Hematopoietic multipotent progenitor cell treated with erythropoietin and hydrocortisone succinate and interleukin-3 and kit ligand, for 17 days (in vitro differentiated cells): ENCODE measurements around the gene HSF4.

Experiments used
- DNase-seq: peaks from one replicate; pipeline ENCODE4 v3.0.0-alpha.2; 2015; ENCODE audit warnings: low spot score

Gene HSF4

DNA sequence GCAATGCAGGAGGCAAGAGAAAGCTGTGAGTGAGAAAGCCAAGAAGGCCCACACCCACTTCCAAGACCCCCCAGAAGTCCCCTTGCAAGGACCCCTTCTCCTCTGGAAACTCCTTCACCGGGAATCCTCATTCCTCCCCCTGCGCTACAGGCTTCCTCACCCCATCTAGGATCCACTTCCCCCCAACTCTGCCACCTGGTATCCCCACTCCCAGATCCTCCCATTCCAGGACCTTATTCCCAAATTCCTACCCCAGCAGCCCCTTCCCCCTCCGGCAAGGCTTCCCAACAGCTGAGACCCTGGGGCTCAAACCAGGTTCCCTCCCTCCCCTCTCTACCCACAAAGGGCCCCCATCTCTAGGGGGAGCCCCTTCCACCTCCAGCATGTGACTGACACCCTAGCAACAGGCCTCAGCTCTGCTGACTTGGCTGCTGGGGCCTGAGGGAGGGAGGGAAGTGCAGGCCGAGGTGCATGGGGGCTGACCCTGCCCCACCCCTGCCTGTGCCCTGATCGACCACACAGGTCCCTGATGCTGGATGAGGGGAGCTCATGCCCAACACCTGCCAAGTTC is 2.1 kb downstream of the HSF4 start:
- DNase-seq = no peak

DNA sequence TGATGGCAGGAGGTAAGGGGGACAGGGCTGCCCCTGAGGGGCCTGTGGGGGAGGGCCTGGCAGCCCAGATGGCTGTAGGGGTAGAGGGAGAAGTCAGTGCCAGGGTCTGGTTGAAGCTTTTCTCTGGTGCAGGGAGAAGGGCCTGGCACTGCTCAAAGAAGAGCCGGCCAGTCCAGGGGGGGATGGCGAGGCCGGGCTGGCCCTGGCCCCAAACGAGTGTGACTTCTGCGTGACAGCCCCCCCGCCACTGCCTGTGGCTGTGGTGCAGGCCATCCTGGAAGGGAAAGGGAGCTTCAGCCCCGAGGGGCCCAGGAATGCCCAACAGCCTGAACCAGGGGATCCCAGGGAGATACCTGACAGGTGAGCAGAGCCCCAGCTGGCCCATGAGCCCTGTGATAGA is 3.0 kb downstream of the HSF4 start:
- DNase-seq = no peak

DNA sequence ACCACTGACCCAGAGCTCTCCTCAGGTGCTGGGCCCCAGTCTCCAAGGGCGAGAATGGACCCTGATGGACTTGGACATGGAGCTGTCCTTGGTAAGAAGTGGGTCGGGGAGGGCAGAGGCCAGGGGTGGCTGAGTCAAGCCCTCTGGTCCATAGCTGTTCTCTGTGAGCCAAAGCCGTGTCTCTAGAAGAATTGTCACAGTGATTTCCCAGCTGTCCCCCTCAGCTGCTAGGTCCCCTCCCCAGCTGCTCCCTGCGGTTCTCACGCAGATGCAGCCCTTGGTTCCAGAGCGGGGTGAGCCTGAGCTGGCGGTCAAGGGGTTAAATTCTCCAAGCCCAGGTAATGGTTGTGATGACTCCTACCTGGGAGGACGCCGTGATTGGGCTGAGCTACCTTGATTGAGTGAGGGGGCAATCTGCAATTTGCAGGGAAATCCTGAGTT is 4.5 kb downstream of the HSF4 start:
- DNase-seq = no peak

DNA sequence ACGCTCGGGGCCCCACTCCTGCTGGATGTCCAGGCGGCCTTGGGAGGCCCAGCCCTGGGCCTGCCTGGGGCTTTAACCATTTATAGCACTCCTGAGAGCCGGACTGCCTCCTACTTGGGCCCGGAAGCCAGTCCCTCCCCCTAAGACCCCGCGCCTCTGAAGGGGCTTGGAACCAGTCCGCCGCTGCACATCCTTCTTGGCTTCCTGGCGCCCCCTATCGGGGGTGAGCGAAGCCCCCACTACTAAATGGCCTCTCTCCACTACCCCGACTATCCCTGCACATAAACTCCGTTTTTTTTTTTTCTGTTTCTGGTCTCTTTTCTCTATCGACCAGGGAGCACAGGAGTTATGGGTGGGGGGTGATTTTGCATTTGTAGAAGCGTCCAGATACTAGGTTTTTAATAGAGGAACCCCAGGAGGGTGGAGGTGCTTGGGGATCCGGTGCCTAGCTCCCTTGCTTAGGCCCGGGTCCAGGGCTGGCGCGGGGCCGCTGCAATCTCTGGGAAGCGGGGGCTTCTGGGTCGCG is 5.2 kb downstream of the HSF4 start:
- peak; percentile 43 for DNase-seq

DNA sequence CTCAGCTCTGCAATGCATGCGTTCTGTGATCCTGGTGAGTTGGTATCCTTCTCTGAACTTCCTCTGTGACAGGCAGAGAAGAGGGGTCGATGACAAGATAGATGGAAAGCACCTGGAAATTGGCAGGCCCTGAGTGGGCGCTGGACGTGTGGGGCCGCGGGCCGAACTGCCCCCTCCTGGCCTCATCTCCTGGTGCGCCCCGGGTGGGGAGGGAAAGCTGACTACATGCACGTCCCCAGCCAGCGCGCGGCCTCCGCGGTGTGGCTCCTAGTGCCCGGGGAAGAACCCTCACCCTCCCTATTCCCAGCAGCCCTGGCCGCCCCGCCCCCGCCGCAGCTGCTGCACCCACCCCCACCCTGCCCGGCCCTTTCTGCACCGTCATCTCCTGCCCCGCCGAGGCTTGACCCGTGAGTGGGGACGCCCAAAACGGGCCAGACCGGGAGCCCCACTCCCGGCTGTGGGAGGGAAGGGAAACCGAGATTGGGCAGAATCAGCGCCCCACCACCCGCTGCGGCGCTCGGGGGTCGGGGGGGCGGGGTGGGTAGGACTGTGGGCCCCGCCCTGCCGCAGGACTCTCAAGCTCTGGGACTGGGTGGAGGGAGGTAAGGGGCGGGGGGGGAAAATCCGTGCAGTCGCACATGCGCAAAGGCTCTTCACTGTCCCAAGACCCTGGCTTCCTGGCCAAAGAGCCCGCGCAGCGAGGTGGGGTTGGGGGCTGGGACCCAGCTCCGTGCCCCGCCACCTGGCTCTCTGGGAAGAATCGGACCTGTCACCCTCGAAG is 5.8 kb downstream of the HSF4 start, which contains the start of gene NOL3:
NOL3 (plus strand) TSS at position 371 of the 781 bp plus-strand sequence.
- DNase-seq = peak; percentile 55

DNA sequence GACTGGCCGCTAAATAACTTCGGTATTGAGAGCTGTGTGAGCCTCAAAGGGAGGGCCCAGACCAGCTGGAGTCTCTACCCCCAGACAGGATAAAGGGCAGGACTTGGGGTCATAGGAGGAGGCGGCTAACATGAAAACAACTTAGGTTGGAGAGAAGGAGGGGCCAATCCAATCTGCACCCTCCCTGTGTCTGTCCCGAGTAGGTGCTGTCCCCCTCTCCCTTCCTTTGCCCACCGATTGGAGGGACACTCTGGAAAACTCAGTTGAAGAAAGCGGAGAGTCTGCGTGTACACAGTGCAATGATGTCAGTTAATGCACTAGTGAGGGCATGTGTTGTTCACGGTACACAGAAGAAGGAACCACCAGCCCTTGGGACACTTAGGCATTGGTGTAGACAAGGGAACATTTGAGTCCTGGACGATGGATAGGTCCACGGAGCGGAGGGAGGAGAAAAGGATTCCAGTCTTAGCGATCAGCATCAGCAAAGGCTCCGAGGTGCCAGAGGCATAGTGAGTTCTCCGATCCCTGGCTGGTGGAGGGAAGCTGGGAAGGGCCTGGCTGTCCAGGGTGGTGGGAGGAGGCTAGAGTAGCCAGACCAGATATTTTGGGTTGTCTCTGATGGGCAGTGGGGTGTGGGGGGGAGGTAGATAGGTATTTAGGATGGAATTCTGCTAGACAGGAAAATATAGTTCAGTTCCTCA is 6.6 kb downstream of the HSF4 start:
- DNase-seq = no peak

DNA sequence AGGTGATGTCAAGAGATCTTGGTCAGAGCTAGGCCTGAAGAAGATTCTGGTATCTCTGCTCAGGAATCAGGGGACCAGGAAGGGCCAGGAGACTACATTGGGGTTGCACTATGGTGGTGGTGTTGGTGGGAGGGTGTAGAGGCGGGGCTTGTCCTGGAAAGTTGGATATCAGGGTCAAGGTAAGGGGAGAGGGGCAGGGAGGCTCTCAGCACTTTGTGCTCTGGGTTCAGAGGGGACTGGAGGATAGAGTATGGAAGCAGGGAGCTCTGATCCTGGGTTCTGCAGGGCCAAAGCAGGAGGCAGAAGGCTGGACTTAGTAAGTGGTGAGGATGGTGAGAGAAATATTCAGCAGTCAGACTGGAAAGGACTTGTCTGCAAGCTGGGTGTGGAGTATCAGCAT is 8.8 kb downstream of the HSF4 start:
- no peak for DNase-seq

DNA sequence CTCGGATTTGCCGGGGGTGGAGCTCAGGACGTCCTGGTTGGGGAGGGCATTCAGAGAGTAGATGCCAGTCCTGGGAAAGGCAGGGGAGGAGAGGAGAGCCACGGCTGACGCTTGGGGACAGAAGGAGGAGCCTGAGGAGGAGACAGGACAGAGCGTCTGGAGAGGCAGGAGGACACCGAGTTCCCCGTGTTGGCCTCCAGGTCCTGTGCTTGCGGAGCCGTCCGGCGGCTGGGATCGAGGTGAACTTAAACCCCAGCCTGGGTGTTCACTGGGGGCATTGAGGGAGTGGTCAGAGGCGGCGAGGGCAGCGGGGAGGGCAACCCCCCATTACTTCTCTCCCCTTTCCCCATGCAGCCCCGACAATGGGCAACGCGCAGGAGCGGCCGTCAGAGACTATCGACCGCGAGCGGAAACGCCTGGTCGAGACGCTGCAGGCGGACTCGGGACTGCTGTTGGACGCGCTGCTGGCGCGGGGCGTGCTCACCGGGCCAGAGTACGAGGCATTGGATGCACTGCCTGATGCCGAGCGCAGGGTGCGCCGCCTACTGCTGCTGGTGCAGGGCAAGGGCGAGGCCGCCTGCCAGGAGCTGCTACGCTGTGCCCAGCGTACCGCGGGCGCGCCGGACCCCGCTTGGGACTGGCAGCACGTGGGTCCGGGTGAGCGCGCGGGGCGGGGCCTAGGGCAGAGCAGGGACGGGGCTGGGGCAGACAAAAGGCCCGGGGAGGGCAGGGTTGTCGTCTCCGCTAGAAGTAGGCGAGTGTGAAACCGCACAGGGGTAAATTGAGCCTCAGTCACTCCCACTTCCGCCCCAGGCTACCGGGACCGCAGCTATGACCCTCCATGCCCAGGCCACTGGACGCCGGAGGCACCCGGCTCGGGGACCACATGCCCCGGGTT is 9.5 kb downstream of the HSF4 start:
- peak; percentile 55 for DNase-seq

DNA sequence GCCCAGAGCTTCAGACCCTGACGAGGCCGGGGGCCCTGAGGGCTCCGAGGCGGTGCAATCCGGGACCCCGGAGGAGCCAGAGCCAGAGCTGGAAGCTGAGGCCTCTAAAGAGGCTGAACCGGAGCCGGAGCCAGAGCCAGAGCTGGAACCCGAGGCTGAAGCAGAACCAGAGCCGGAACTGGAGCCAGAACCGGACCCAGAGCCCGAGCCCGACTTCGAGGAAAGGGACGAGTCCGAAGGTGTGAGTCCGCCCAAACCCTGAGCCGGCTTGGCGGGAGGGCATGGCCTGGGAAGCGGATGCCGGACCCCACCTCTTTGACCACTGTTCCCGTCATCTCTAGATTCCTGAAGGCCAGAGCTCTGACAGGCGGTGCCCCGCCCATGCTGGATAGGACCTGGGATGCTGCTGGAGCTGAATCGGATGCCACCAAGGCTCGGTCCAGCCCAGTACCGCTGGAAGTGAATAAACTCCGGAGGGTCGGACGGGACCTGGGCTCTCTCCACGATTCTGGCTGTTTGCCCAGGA is 10.2 kb downstream of the HSF4 start:
- DNase-seq = no peak

DNA sequence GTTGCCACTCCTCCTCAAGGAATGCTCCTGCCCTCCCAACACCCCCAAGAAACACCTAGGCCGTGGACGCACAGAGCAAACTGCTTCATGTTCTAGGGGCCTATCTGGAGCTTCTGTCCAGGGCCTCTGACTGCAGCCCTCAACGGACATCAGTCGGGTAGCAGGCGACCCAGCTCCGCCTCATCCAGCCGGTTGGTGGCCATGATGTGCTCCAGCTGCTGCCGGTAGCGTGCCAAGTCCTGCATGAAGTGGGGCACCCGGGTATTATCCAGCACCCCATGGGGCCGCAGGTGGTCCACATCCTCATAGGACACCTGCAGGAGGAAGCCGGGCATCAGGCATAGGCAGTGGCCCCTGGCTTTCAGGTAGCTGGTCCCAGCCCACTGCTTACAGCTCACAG is 12.1 kb downstream of the HSF4 start:
- no peak for DNase-seq

DNA sequence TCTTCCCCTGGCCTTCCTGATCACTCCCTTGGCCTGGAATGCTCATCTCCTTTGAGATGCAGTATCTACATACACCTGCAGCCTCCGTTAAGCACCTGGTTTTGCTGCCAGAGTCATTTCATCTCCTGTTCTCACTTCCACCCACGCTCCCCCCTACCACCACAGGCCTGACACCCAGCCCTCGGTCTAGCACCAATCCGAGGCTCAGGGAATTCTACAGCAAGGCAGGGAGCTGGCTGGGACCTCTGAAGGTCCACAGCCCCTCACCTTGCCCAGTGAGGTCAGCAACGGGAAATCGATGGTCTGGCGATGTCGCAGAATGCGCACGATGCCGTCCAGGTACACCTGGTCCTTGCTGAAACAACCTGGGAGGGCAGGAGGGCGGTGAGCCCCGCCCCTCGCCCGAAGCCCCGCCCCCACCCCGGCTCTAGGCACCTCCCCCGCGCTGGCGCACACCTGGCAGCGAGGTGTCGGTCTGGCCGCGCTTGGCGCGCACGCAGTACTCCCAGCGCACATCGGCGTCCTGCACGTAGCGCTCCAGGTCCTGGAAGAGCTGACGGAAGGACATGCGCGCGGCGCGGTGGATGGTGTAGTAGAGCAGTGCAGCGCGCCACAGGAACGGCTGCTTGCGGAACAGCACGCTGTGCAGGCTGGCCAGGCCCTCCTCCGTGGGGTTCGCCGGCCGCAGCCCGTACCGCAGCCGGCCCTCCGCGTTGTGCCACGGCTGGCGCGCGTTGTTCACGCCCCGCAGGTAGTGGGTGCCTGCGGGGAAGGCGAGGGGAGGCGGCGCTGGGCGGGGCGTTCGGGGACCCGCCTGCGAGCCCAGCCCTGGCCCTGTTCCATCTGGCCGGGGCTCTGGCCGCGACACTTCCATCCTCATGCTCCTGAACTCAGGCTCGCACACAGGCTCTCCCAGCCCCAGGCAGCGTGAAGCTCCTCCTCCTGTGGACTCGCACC is 13.5 kb downstream of the HSF4 start:
- no peak for DNase-seq

DNA sequence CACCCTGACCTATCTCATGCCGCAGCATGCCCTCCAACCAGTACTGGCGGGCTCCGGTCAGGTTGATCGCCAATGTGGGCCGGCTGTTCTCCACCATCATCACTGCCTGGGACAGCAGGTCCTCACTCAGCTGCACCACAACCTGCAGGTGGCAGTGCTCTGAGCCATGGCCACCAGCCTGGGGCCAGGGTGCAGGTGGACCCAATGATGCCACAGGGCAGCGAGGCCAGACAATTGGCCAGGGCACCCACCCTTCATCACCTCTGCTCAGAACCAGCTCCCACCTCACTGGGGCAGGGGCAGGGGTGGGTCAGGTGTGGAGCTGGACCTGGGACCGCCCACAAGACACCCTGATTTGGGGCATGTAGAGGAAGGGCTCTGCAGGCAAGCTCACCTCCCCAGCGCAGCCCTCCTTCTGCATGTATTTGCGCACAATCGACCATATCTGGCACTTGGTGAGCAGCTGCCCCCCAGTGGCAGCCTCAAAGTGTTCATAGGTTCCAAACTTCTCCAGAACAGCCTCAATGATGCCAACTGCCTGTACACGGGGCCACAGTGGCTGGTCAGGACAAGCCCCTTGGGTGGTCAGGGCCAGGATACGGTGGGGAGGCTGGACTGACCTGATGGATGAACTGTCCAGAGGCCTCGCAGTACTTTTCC is 15.0 kb downstream of the HSF4 start:
- DNase-seq = no peak

DNA sequence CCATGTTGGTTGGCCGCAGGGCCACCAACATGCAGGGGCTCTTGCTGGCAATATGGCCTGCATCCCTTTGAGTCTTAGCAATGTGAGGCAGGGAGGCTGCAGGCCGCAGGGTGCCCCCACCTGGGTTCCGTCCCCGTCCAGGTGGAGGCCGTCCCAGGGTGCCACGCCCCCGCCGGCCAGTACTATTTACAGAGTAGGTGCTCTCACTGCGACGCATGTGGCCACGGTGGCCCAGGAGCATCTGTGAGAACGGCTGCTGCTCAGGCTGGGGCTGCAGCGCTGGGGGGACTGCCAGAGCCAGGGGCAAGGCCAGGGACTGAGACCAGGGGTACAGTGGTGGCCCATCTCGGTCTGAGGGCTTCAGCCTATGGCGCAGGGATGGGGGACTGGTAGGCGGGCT is 15.6 kb downstream of the HSF4 start:
- DNase-seq = no peak

DNA sequence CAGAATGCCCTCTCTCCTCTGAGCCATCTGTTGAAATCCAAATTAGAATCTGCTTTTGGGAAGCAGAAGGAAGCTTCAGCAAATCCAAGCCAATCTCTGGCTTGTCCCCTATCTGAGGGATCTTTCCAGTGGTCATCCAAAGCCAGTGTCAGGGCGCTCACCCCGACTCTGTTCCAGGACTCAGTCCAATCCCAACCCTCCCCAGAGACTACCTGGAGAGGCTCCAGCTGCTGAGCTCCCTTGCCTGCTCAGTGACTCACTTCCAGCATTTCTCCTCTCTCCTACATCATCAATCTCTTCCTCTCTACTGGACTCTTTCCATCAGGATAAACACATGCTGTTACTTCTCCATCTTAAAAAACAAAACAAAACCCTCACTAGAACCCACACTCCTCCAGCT is 16.8 kb downstream of the HSF4 start:
- no peak for DNase-seq

DNA sequence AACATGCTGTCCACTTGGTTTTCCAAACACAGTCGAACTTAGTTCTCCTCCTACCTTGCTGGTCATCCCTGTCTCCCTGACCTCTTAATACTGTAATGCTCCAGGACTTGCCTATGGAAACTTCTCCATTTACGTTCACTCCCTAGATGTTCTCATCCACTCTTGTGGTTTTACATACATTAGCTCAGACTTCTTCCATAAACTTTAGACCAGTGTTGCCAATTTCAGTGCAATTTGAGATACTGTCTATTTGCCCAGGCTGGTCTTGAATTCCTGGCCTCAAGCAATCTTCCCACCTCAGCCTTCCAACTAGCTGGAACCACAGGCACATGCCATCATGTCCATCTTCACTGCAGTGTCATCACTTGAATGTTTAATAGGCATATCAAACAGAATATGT is 17.7 kb downstream of the HSF4 start:
- DNase-seq = no peak

DNA sequence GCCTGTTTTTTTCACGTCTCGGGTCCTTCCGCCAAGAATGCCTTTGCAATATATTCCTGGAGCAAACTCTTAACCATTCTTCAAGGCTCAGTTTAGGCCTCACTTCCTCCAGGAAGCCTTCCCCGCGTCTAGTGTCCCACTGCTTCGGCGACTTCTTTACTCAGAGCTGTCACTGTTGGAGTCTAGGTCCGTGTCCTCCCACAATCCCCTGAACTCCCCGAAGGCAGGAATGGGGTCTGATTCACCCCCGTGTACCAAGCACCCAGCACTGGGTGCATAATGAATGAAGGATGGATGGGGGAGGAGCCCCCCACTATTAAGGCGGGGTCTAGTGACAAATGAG is 18.7 kb downstream of the HSF4 start:
- DNase-seq = no peak

DNA sequence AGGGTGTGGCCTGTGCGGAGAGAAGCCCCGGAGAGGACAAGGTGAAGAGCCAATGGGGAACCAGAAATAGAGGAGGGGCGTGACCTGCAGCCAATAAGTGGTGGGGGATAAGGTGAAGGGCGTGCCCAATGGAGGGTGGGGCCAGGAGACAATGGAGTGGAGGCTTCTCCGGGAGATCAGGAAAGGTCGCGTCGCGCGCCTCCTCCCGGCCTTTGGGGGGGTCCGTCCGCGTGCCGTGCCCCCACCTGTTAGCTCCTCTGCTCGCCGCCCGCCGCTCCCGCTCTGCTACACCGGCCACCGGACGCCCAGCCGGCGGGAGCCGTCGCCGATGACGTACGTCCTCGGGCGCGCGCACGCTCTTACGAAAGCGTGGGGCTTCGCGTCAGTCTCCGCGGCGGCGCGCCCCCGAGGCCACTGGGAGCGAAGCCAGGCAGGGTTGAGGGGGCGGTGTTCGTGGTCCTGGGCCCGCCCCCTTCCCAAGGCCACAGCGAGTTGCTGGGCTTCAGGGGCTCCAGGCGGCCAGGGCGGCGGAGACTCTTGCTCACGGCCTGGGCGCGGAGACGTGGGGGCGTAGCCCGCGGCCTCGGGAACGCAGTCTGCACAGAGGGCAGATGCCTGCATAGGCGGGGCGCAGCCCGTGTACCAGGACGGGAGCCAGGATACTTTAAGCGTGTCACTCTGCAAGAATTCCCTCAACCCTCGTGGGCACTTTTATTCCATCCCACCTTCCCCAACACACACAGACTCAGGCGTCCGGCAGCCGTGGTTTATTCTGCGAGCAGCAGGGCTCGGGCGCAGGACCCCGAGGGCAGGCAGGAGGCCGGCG is 19.3 kb downstream of the HSF4 start, which contains the start of gene MATCAP1:
MATCAP1 (minus strand) TSS at position 337 of the 826 bp plus-strand sequence. CDS start 3,353 bp downstream, outside the sequence.
- DNase-seq = peak; percentile 90

DNA sequence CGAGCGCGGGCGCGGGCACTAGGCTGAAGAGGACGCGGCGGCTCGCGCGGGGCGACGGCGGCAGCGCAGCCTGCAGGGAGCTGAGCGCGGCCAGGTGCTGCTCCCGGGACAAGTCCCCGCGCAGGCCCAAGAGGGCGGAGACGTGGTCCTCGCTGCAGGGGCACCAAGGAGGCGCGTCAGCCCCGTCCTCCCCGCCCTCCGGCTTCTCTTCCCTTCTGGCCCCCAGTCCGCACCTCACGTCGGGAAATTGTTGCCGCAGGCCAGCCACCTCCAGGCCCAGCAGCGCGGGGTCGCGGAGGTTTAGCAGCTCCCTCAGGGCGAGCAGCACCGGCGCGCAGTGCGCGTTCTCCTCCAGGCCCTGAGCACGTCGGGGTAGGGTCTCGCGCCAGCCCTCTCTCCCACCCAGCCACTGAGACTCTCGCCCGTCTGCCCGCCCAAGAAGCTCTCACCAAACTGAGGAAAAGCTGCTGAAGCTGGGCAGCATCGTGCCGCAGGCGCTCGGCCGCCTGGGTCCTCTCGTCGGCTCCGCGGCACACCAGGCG is 20.0 kb downstream of the HSF4 start:
- peak; percentile 31 for DNase-seq
